K562 (cell line): ENCODE results near the gene FGR. TPM values are rescaled to one million over a fixed set of nuclear protein-coding genes. Genes with fewer than 3 reads are reported as not detected.

Source experiments
- ARID2 ChIP-seq: fragments of 450-650 bp; IDR thresholded peaks from 2 replicates; pipeline ENCODE4 v1.6.1; 2017; ENCODE audit warnings: antibody characterized with exemption, mild to moderate bottlenecking
- CBX8 ChIP-seq: fragments of 200-600 bp; sonication (generic); IDR thresholded peaks from 2 replicates; pipeline ENCODE4 v1.6.1; 2012; ENCODE audit warnings: borderline replicate concordance, mixed run types, low read depth, mild to moderate bottlenecking, moderate library complexity, mixed read lengths, low read length, control low read depth, inconsistent platforms; ENCODE audit not compliant: poor library complexity, severe bottlenecking; ENCODE audit errors: extremely low read depth
- CEBPB ChIP-seq: fragments of 450-650 bp; IDR thresholded peaks from 2 replicates; pipeline ENCODE4 v1.6.1; 2016; ENCODE audit warnings: missing genetic modification characterization, missing compliant biosample characterization
- ETV6 ChIP-seq, 3 experiments: fragments of 150-350 bp in 1 of 3; sonication (generic) in 1 of 3; formaldehyde crosslinking in 1 of 3; IDR thresholded peaks; 2 replicates each; pipeline versions ENCODE4 v1.6.1 to v1.8.0; 2014 to 2022; ENCODE audit warnings: borderline replicate concordance in 2 of 3, low read depth in 2 of 3, antibody characterized with exemption in 1 of 3, low read length in 1 of 3, mild to moderate bottlenecking in 1 of 3, missing genetic modification reagents in 1 of 3
- FOSL1 ChIP-seq: fragments of 200-800 bp; sonication (Bioruptor generic); conservative IDR thresholded peaks from 2 replicates; pipeline ENCODE4 v1.6.1; 2016; ENCODE audit warnings: missing genetic modification characterization, missing compliant biosample characterization
- FOXO4 ChIP-seq: fragments of 450-650 bp; formaldehyde crosslinking; IDR thresholded peaks from 2 replicates; pipeline ENCODE4 v1.4.0; 2020; ENCODE audit warnings: mild to moderate bottlenecking, moderate library complexity
- FOXP4 ChIP-seq: sonication (generic); formaldehyde crosslinking; IDR thresholded peaks from 2 replicates; pipeline ENCODE4 v1.8.0; 2022; ENCODE audit warnings: mild to moderate bottlenecking, missing genetic modification reagents, borderline replicate concordance
- HMGN3 ChIP-seq: IDR thresholded peaks from 2 replicates; pipeline ENCODE4 v1.6.1; 2011; ENCODE audit warnings: borderline replicate concordance, low read depth, mild to moderate bottlenecking, mixed read lengths, low read length; ENCODE audit not compliant: insufficient read length; ENCODE audit errors: extremely low read depth
- HNRNPK ChIP-seq: fragments of 200-400 bp; formaldehyde crosslinking; IDR thresholded peaks from one replicate; pipeline ENCODE4 v1.6.1; 2018; ENCODE audit warnings: mild to moderate bottlenecking, low read depth, low read length; ENCODE audit not compliant: poor library complexity, severe bottlenecking
- LCOR ChIP-seq: sonication (generic); formaldehyde crosslinking; IDR thresholded peaks from 2 replicates; pipeline ENCODE4 v1.8.0; 2022; ENCODE audit warnings: mild to moderate bottlenecking, missing genetic modification reagents
- MEF2A ChIP-seq: IDR thresholded peaks from 2 replicates; pipeline ENCODE4 v1.6.1; 2011; ENCODE audit warnings: low read depth, mild to moderate bottlenecking, low read length, moderate library complexity; ENCODE audit not compliant: control insufficient read depth
- MTA3 ChIP-seq: fragments of 450-650 bp; formaldehyde crosslinking; IDR thresholded peaks from 2 replicates; pipeline ENCODE4 v1.6.1; 2017; ENCODE audit warnings: mild to moderate bottlenecking, borderline replicate concordance
- NR0B1 ChIP-seq: fragments of 450-650 bp; IDR thresholded peaks from one replicate; pipeline ENCODE4 v1.6.1; 2018; ENCODE audit warnings: mild to moderate bottlenecking, moderate library complexity; ENCODE audit not compliant: partially characterized antibody
- NR4A1 ChIP-seq, 2 experiments: fragments of 250-450 bp in 1 of 2; fragments of 450-650 bp in 1 of 2; sonication (Bioruptor Pico) in 1 of 2; IDR thresholded peaks; 2 replicates each; pipeline versions ENCODE4 v1.4.0 to v1.6.1; 2016 to 2020; ENCODE audit warnings: mild to moderate bottlenecking in 2 of 2, missing compliant biosample characterization in 1 of 2, missing genetic modification characterization in 1 of 2, moderate library complexity in 1 of 2
- PHF8 ChIP-seq: fragments of 200-600 bp; sonication (generic); IDR thresholded peaks from 2 replicates; pipeline ENCODE4 v1.6.1; 2012; ENCODE audit warnings: mixed run types, mild to moderate bottlenecking, inconsistent platforms, low read length, moderate library complexity, borderline replicate concordance
- POLR2AphosphoS2 ChIP-seq: IDR thresholded peaks from 2 replicates; pipeline ENCODE4 v1.6.1; 2012; ENCODE audit warnings: low read length, improper control_type of control experiment
- POLR2G ChIP-seq: fragments of 200-400 bp; formaldehyde crosslinking; IDR thresholded peaks from 2 replicates; pipeline ENCODE4 v1.6.1; 2017; ENCODE audit warnings: low read depth, mild to moderate bottlenecking, antibody characterized with exemption, low read length, moderate library complexity
- RAD21 ChIP-seq, 2 experiments: fragments of 250-450 bp in 1 of 2; fragments of 450-650 bp in 1 of 2; sonication (Bioruptor Pico) in 1 of 2; formaldehyde crosslinking in 1 of 2; IDR thresholded peaks in 1 of 2; conservative IDR thresholded peaks in 1 of 2; 2 replicates each; pipeline versions ENCODE4 v1.4.0 to v1.8.0; 2020 to 2022; ENCODE audit warnings: mild to moderate bottlenecking in 2 of 2, moderate library complexity in 1 of 2
- RBM14 ChIP-seq: fragments of 200-400 bp; formaldehyde crosslinking; IDR thresholded peaks from 2 replicates; pipeline ENCODE4 v1.6.1; 2018; ENCODE audit warnings: low read depth, mild to moderate bottlenecking, low read length, moderate library complexity, borderline replicate concordance; ENCODE audit not compliant: insufficient read depth
- TCF7 ChIP-seq: sonication (generic); IDR thresholded peaks from 2 replicates; pipeline ENCODE4 v1.6.1; 2016; ENCODE audit warnings: antibody characterized with exemption, borderline replicate concordance
- ZNF124 ChIP-seq: sonication (generic); formaldehyde crosslinking; IDR thresholded peaks from 2 replicates; pipeline ENCODE4 v1.8.1; 2022; ENCODE audit warnings: missing genetic modification reagents
- ZNF140 ChIP-seq: fragments of 250-450 bp; sonication (Bioruptor Pico); IDR thresholded peaks from 2 replicates; pipeline ENCODE4 v1.8.0; 2021; ENCODE audit warnings: moderate library complexity, mild to moderate bottlenecking, inconsistent platforms
- ZNF217 ChIP-seq: sonication (generic); formaldehyde crosslinking; IDR thresholded peaks from 2 replicates; pipeline ENCODE4 v1.8.0; 2022; ENCODE audit warnings: mild to moderate bottlenecking, missing genetic modification reagents
- polyA plus RNA-seq, 8 experiments: library from polyadenylated mRNA; depleted of rRNA in 4 of 8; stranded (reverse) in 5 of 8; unstranded in 3 of 8; fragments of >200 nt; fragmentation: Nextera tagmentation in 2 of 8; fragmentation: Illumina TruSeq in 1 of 8; extraction: Ambion mirVana in 2 of 8; extraction: Trizol in 1 of 8; gene quantifications; 2 replicates each; pipeline versions ENCODE4 v1.2.1 to v1.2.3, GENCODE V29; 2011 to 2014; ENCODE audit warnings: inconsistent platforms in 1 of 8, missing spikeins in 1 of 8
- total RNA-seq, 7 experiments: library from RNA; depleted of rRNA in 6 of 7; stranded (reverse); fragments of >200 nt in 6 of 7; fragmentation: Illumina TruSeq in 2 of 7; extraction: Trizol in 2 of 7; gene quantifications; 2 replicates each; pipeline versions ENCODE4 v1.2.1 to v1.2.3, GENCODE V29; 2011 to 2021; ENCODE audit warnings: low replicate concordance in 1 of 7

FGR gene
- total and polyA plus RNA-seq, 9 of the 15 experiments (the other 6 are each of a cell fraction or from before 2014, with no cell fraction given): 0.04 to 0.11 TPM; not detected in 7

DNA sequence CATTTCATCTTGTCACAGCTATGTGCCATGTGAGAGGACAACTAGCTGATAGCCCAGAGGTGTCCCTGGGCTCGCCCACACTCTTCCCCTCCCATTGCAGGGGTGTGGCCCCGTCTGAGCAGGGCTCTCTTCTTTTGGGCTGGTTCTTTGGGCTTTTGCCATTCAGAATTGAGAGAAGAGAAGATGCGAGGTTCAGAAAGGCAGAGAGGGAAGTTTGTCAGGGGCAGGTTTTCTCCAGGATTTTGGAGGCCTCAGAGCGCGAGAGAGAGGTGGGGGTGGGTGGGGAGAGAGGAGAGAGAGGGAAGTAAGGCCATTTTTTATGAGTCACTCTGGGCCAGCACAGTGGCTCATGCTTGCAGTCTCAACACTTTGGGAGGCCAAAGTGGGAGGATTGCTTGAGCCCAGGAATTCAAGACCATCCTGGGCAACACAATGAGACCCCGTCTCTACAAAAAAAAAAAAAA, 31.8 kb upstream of the FGR start (continued):
- TF ChIP-seq FOXP4 (CRISPR knock-in tag) (no peak), HMGN3 (no peak), ZNF217 (no peak), RBM14 (no peak), ARID2 (no peak), MTA3 (no peak), NR0B1 (no peak), TCF7 (no peak), ZNF124 (no peak), RAD21 (CRISPR knock-in tag; conservative IDR thresholded peaks at IDR 0.05 in 1 of 2, IDR thresholded peaks at IDR 0.05 in 1 of 2) (no peak), ETV6 (IDR thresholded peaks at IDR 0.05; ENCODE audit: borderline replicate concordance in 1 of 2, low read depth in 2 of 2, low read length in 1 of 2) (no peak), ETV6 (CRISPR knock-in tag; IDR thresholded peaks at IDR 0.05; ENCODE audit: borderline replicate concordance) (no peak), PHF8 (peak; percentile 30; the same call in 1 of the 2 replicates), POLR2G (no peak), FOSL1 (tag) (peak; percentile 94), LCOR (CRISPR knock-in tag) (no peak), NR4A1 (CRISPR knock-in tag; IDR thresholded peaks at IDR 0.05) (no peak), NR4A1 (tag; IDR thresholded peaks at IDR 0.05) (no peak), MEF2A (no peak), CEBPB (tag) (no peak), ZNF140 (no peak), CBX8 (no peak), POLR2AphosphoS2 (no peak), FOXO4 (no peak), HNRNPK (no peak)
